Testis (tissue), 2 donors: Measurements from ENCODE around the gene PROSER2.
"Not testable (repeated sequence)": the region's sequence is repeated elsewhere in the genome, so short reads cannot be mapped to it uniquely, and the experiment has no call there.

Experiments used
- POLR2A ChIP-seq: fragments of 450-650 bp; IDR thresholded peaks from one replicate; pipeline ENCODE4 v1.6.1; 2017; ENCODE audit warnings: antibody characterized with exemption, mild to moderate bottlenecking, moderate library complexity
- TF ChIP-seq, protein P1 (sequence below), 3 experiments: fragments of 450-650 bp in 2 of 3; fragments of 200-600 bp in 1 of 3; sonication (generic) in 1 of 3; IDR thresholded peaks; one replicate each; pipeline ENCODE4 v1.5.1; 2016 to 2019; ENCODE audit warnings: antibody characterized with exemption in 3 of 3, mild to moderate bottlenecking in 2 of 3, moderate library complexity in 1 of 3

DNA sequence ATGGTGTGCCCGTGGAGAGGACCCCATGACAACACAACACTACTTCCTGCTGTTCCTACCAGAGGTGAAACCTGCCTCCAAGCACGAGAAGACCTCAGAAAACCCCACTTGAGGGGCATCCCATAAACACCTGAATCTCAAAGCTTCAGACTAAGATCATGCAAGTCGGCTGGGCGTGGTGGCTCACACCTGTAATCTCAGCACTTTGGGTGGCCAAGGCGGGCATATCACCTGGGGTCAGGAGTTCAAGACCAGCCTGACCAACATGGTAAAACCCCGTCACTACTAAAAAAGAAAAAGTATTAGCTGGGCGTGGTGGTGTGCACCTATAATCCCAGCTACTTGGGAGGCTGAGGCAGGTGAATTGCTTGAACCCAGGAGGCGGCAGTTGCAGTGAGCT lies 66.1 kb downstream of the PROSER2 start:
- TF ChIP-seq POLR2A: not testable (repeated sequence)
- TF ChIP-seq, protein P1, sequence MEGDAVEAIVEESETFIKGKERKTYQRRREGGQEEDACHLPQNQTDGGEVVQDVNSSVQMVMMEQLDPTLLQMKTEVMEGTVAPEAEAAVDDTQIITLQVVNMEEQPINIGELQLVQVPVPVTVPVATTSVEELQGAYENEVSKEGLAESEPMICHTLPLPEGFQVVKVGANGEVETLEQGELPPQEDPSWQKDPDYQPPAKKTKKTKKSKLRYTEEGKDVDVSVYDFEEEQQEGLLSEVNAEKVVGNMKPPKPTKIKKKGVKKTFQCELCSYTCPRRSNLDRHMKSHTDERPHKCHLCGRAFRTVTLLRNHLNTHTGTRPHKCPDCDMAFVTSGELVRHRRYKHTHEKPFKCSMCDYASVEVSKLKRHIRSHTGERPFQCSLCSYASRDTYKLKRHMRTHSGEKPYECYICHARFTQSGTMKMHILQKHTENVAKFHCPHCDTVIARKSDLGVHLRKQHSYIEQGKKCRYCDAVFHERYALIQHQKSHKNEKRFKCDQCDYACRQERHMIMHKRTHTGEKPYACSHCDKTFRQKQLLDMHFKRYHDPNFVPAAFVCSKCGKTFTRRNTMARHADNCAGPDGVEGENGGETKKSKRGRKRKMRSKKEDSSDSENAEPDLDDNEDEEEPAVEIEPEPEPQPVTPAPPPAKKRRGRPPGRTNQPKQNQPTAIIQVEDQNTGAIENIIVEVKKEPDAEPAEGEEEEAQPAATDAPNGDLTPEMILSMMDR (IDR thresholded peaks at IDR 0.05): not testable (repeated sequence)
